ENCODE data around the gene RTKN2. TPM values are rescaled to one million over a fixed set of nuclear protein-coding genes. Genes with fewer than 3 reads are reported as not detected.

Gene RTKN2
- total and polyA plus RNA-seq, 9 of the 15 experiments (the other 6 are each of a cell fraction or from before 2014, with no cell fraction given) = 0.03 to 0.11 (median 0.05) TPM; not detected in 2

- H3K4me2 ChIP-seq (ENCODE audit: insufficient read depth, low read length) = no peak overlapping the region
- ChIA-PET POLR2A (interaction anchor here (0.6 kb wide), 1 partner anchor 29 kb away, joined by 3 read pairs; no protein-coding TSS in a partner anchor), CTCF (ENCODE audit: low intra/inter-chr PET ratio) (no interaction called here)
- H3K27me3 ChIP-seq (ENCODE audit: control insufficient read depth in 2 of 2, insufficient read depth in 2 of 2, low read length in 2 of 2) = no peaks in the 10 kb centered on the region; a peak in 1 of 5 replicates
- 3% methylated on average over 2 of the region's 2 CpGs for WGBS (ENCODE audit: insufficient coverage, low coverage, missing lambda C conversion rate)
- H3K27ac ChIP-seq (ENCODE audit: extremely low read depth, low read depth, low read length) = no peak overlapping the region
- H3K9ac ChIP-seq (ENCODE audit: insufficient read depth in 1 of 2, low read depth in 2 of 2, low read length in 2 of 2) = no peak overlapping the region
- H3K9me1 ChIP-seq (ENCODE audit: control insufficient read depth, insufficient read depth, low read length) = no peaks in the 10 kb centered on the region
- ATAC-seq (no peak), FAIRE-seq (no peak), DNase-seq (ENCODE audit: extremely low read depth in 1 of 4, low spot score in 3 of 4) (no peak)
- H3K79me2 ChIP-seq (ENCODE audit: control insufficient read depth, insufficient read depth, low read length) = no peaks in the 10 kb centered on the region
- H3K9me3 ChIP-seq (replicated peaks; ENCODE audit: control insufficient read depth, insufficient read depth, low read depth, low read length) = no peaks in the 10 kb centered on the region
- BruUV-seq (replicated peaks) = no TSS peak
- intact Hi-C loops (cut with micrococcal nuclease) (no loop called here), in situ Hi-C loops (cut with MboI) (no loop called here)
- H3K4me3 ChIP-seq = no peak overlapping the region
- no peaks in the 10 kb centered on the region for H3K4me1 ChIP-seq (replicated peaks in 1 of 2; ENCODE audit: control insufficient read depth in 2 of 2, insufficient read depth in 2 of 2, low read length in 2 of 2)
- H2AFZ ChIP-seq (ENCODE audit: low read depth, low read length) = no peak overlapping the region
- no peak for TF ChIP-seq TFAM (CRISPR knock-in tag; conservative IDR thresholded peaks at IDR 0.05)
- TF ChIP-seq SMAD3 (CRISPR knock-in tag; conservative IDR thresholded peaks at IDR 0.05) = no peak
- no peak for TF ChIP-seq EHMT2 (IDR thresholded peaks at IDR 0.05)
- no peak for TF ChIP-seq SMAD4 (CRISPR knock-in tag; conservative IDR thresholded peaks at IDR 0.05)
- TF ChIP-seq NFE2 (IDR thresholded peaks at IDR 0.05; ENCODE audit: low read depth) = no peak
- TF ChIP-seq ZNF41 (CRISPR knock-in tag; conservative IDR thresholded peaks at IDR 0.05) = no peak
- TF ChIP-seq TARDBP (IDR thresholded peaks at IDR 0.05) = no peak
- no peak for TF ChIP-seq PYGO2 (tag; IDR thresholded peaks at IDR 0.05)
- no peak for TF ChIP-seq TBP (optimal IDR thresholded peaks at IDR 0.05; ENCODE audit: low read depth, low read length)
- TF ChIP-seq ZBTB12 (CRISPR knock-in tag; IDR thresholded peaks at IDR 0.05) = no peak
- no peaks in the 10 kb centered on the region for H4K20me1 ChIP-seq (replicated peaks; ENCODE audit: control insufficient read depth, insufficient read depth, low read length)
- no peaks in the 10 kb centered on the region for H3K36me3 ChIP-seq (ENCODE audit: control insufficient read depth, insufficient read depth, low read length)
Measured at GRCh38 chr10:62186999-62187675, 81.5 kb downstream of the RTKN2 start.

All from K562 (cell line).